Epithelial cell of esophagus (primary cell): ENCODE results near the gene PDZRN3.
A peak's percentile ranks its signal among the peaks of the same experiment; 100 is the strongest.
"Not testable (repeated sequence)": the region's sequence is repeated elsewhere in the genome, so short reads cannot be mapped to it uniquely, and the experiment has no call there.

ENCODE experiments used
- DNase-seq: peaks from one replicate; pipeline ENCODE4 v3.0.0; 2010; ENCODE audit warnings: low read depth
- H3K4me3 ChIP-seq: 2 replicates; pipeline ENCODE4 v1.5.1; 2011; ENCODE audit warnings: mild to moderate bottlenecking, low read length, control low read depth
- CTCF ChIP-seq: IDR thresholded peaks from 2 replicates; pipeline ENCODE4 v1.5.1; 2011; ENCODE audit warnings: low read depth, mild to moderate bottlenecking, low read length, control low read depth, inconsistent platforms; ENCODE audit not compliant: insufficient read depth; ENCODE audit errors: missing control alignments

The PDZRN3 gene

GRCh38 chr3:73465926-73466325, 158.8 kb downstream of the PDZRN3 start:
- no peak for TF ChIP-seq CTCF
- DNase-seq, result no peak
- no peak overlapping the region for H3K4me3 ChIP-seq

GRCh38 chr3:73464126-73464525, 160.6 kb downstream of the PDZRN3 start:
- H3K4me3 ChIP-seq, DNase-seq: not testable (repeated sequence)

DNA sequence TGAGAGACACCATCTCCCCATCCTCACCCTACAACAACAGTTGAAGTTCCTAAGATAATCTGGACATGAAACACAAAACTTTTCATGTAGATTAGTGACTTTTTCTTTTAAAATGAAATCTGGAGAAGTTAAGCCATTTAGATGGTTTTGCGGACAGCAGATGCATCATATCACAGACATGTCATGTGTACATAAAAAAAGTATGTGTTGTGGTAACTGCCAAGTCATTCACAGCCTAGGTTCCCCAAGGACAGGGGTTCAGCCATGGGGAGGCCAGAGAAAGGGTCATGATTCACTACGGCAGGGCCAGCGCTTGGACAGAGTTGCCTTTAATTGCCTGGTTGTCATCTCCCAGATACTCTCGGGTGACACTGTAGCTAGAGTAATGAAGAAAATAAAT, 163.2 kb downstream of the PDZRN3 start:
- TF ChIP-seq CTCF, result no peak
- H3K4me3 ChIP-seq, result no peak overlapping the region
- DNase-seq, result no peak

- H3K4me3 ChIP-seq, result no peak overlapping the region
- no peak for TF ChIP-seq CTCF
- no peak for DNase-seq
Measured at GRCh38 chr3:73459711-73460110, 165.0 kb downstream of the PDZRN3 start.

- no peak overlapping the region for H3K4me3 ChIP-seq
- TF ChIP-seq CTCF, result no peak
- DNase-seq, result no peak
Measured at GRCh38 chr3:73453666-73454065, 171.1 kb downstream of the PDZRN3 start.

DNA sequence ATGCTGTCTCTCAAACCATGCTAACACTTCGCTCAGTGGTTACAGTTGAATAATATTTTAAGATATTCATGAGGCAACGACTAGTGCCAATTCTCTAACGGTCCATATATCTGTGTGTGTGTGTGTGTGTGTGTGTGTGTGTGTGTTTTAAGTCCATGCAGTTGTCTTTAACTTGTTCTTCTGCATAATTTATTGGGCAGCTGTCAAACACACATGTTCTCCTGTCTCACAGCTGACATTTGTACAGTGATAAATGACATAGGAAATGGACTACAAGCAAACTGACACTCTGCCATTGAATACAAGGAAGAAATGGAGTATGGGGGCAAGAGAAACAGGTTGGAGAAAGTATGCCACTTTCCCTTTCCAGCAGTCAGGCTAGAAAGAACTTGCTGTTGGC, 172.0 kb downstream of the PDZRN3 start:
- no peak for DNase-seq
- TF ChIP-seq CTCF, result no peak

DNA sequence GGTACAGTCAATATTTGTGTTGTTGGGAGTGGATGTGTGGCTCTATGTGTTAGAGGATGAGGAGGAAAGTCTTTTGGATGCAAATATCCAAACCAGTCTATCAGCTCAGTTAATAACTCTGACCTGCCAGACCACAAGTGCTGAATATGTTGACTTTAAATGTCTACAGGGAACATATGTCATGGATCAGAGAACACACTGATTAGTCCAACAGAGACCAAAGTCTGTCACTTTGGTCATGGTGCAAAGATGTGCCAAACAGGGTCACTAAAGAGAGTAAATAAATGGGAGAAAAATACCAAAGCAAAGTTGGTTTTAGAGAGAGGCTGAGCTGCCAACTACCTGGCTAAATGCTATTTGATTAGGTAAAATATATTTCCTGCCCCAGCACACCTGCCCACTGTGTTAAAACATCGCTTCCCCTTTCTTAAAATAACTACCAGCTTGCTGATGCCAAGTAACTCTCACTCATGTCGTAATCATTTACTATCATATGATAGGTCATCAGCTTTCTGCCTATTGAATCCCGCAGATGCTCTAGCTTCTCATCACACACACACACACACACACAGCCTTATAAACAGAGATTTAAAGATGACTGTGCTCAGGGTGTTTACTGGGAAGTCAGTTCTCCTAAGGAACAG, 173.3 kb downstream of the PDZRN3 start:
- DNase-seq, result peak; percentile 4
- TF ChIP-seq CTCF, result no peak
- no peak overlapping the region for H3K4me3 ChIP-seq

More for the DNA sequence above, 172.0 kb downstream of the PDZRN3 start:
- no peak overlapping the region for H3K4me3 ChIP-seq
